PC-3 (cell line): ENCODE data around the gene HS2ST1. TPM values are rescaled to one million over a fixed set of nuclear protein-coding genes. Genes with fewer than 3 reads are reported as not detected.

ENCODE experiments used
- ATAC-seq: fragments of 200-7000 bp; cut with Tn5 transposase; 2 replicates; pipeline ENCODE4 v1.9.1; 2020; ENCODE audit warnings: mild to moderate bottlenecking, moderate library complexity
- BruUV-seq: library from RNA; stranded (reverse); fragments of 400-500 nt; replicated peaks from 2 replicates; lab custom pipeline; 2021; lab: Mats Ljungman, UMichigan
- CTCF ChIA-PET: fragments of 300-600 bp; sonication (Branson Sonifier 250); formaldehyde crosslinking; loops from one replicate; lab custom pipeline; 2022; ENCODE audit warnings: antibody characterized with exemption; lab: Charles Lee
- POLR2A ChIA-PET: fragments of 300-600 bp; sonication (Branson Sonifier 250); formaldehyde crosslinking; loops from one replicate; lab custom pipeline; 2022; ENCODE audit warnings: antibody characterized with exemption; ENCODE audit not compliant: unreplicated experiment; lab: Charles Lee
- DNase-seq: peaks from one replicate; pipeline ENCODE4 v3.0.0-alpha.2; 2015
- H2AFZ ChIP-seq: fragments of 300-600 bp; sonication (generic); 2 replicates; pipeline ENCODE4 v1.6.0; 2016; ENCODE audit warnings: antibody characterized with exemption, low read length
- H3F3A ChIP-seq: fragments of 300-600 bp; sonication (generic); one replicate; pipeline ENCODE4 v1.6.0; 2017; ENCODE audit warnings: antibody characterized with exemption, low read length, control low read depth, mild to moderate bottlenecking; ENCODE audit not compliant: unreplicated experiment
- H3K27ac ChIP-seq: fragments of 300-600 bp; sonication (generic); 2 replicates; pipeline ENCODE4 v1.5.1; 2016; ENCODE audit warnings: mild to moderate bottlenecking, low read length
- H3K27me3 ChIP-seq: fragments of 300-600 bp; sonication (generic); 2 replicates; pipeline ENCODE4 v1.6.1; 2016; ENCODE audit warnings: low read length, mixed read lengths
- H3K36me3 ChIP-seq: fragments of 300-600 bp; sonication (generic); 2 replicates; pipeline ENCODE4 v1.6.1; 2016; ENCODE audit warnings: low read depth, mixed run types, low read length, mixed read lengths
- H3K4me1 ChIP-seq: fragments of 300-600 bp; sonication (generic); 2 replicates; pipeline ENCODE4 v1.5.1; 2016; ENCODE audit warnings: low read length; ENCODE audit not compliant: insufficient read depth
- H3K4me2 ChIP-seq: fragments of 300-600 bp; sonication (generic); 2 replicates; pipeline ENCODE4 v1.6.0; 2016; ENCODE audit warnings: low read length
- H3K4me3 ChIP-seq: fragments of 300-600 bp; sonication (generic); 2 replicates; pipeline ENCODE4 v1.5.1; 2016; ENCODE audit warnings: mild to moderate bottlenecking, low read length, mixed read lengths
- H3K79me2 ChIP-seq: fragments of 300-600 bp; sonication (generic); 2 replicates; pipeline ENCODE4 v1.6.1; 2017; ENCODE audit warnings: low read length, mixed read lengths
- H3K9ac ChIP-seq: fragments of 300-600 bp; sonication (generic); 2 replicates; pipeline ENCODE4 v1.6.0; 2016; ENCODE audit warnings: mild to moderate bottlenecking, low read length
- H3K9me2 ChIP-seq: fragments of 300-600 bp; sonication (generic); replicated peaks from 2 replicates; pipeline ENCODE4 v1.6.1; 2016; ENCODE audit warnings: mixed run types, low read length, mixed read lengths
- H3K9me3 ChIP-seq: fragments of 300-600 bp; sonication (generic); 2 replicates; pipeline ENCODE4 v1.6.1; 2016; ENCODE audit warnings: low read length, mixed read lengths
- H4K20me1 ChIP-seq: fragments of 300-600 bp; sonication (generic); 2 replicates; pipeline ENCODE4 v1.6.1; 2016; ENCODE audit warnings: low read length, mixed read lengths
- EZH2 ChIP-seq: fragments of 300-600 bp; sonication (generic); IDR thresholded peaks from one replicate; pipeline ENCODE4 v1.6.1; 2017; ENCODE audit warnings: antibody characterized with exemption, mild to moderate bottlenecking, low read length; ENCODE audit not compliant: unreplicated experiment
- EZH2phosphoT487 ChIP-seq: fragments of 300-600 bp; sonication (generic); IDR thresholded peaks from 2 replicates; pipeline ENCODE4 v1.6.1; 2018; ENCODE audit warnings: mild to moderate bottlenecking, antibody characterized with exemption, low read length, borderline replicate concordance
- intact Hi-C: fragments of 100-400 bp; cut with micrococcal nuclease; formaldehyde crosslinking; loops from 2 replicates; pipeline ENCODE4 v1.9.0; 2023
- total RNA-seq: library from RNA; depleted of rRNA; stranded (reverse); fragments of >200 nt; gene quantifications from 2 replicates; pipeline ENCODE4 v1.2.3, GENCODE V29; 2014
- TF ChIP-seq, protein P1 (sequence below): fragments of 300-600 bp; sonication (generic); conservative IDR thresholded peaks from 2 replicates; pipeline ENCODE4 v1.5.1; 2017; ENCODE audit warnings: antibody characterized with exemption, low read depth, mild to moderate bottlenecking, low read length

HS2ST1 gene
- total RNA-seq, 1 experiment from 2014 or later, result 15.3 TPM

DNA sequence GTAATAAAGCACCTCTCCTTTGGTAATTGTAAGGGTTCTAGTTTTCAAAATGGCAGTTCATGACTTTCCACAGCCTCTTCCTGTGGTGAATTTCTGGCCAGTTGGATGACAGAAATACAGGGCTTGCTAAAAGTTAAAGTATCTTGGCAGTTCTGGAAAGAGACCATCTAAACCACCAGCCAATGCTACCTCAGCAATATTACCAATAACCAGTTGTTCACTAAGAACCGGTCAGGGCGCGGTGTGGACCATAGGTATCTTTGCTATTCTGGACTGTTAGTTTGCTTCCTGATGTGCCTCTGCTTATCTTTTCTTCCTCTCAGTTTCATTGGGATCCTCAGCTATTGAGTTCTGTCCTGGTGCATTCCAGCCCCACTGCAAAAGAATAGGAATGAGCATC lies 124.7 kb downstream of the HS2ST1 start:
- no peak for ATAC-seq
- intact Hi-C loops, result no loop called here

DNA sequence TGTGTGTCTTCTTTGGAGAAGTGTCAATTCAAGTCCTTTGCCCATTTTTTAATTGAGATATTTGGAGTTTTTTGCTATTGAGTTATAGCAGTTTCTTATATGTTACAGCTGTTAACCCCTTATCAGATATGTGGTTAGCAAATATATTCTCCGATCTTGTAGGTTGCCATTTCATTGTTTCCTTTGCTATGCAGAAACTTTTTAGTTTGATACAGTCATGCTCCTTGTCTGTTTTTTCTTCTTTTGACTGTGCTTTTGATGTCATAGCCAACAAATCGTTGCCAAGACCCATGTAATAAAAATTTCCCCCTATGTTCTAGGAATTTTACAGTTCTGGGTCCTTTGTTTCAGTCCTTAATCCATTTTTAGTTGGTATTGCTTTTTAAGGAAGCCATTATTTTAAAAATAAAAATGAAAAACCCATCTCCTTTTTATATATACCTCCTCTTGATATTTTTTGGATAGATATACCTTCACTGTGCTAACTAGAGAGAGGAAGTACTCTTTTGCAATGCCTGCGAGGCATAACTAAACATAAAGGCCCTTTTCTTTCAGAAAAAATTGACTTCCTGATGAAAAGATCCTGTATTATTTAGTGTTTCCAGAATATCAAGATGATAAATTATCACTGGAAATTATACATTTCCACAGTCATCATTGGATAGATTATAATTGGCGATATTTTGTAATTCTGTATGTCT lies 127.8 kb downstream of the HS2ST1 start:
- no peaks in the 10 kb centered on the region for H3K9me3 ChIP-seq
- ATAC-seq (no peak), DNase-seq (no peak)
- no peaks in the 10 kb centered on the region for H3K79me2 ChIP-seq
- CTCF ChIA-PET, result interaction anchor here (0.6 kb wide), 1 partner anchor 170 kb away, joined by 3 read pairs; no protein-coding TSS in a partner anchor
- H4K20me1 ChIP-seq, result no peaks in the 10 kb centered on the region
- H3K9me2 ChIP-seq, result no peaks in the 10 kb centered on the region
- H3K9ac ChIP-seq, result no peak overlapping the region
- POLR2A ChIA-PET, result no interaction called here
- no peak overlapping the region for H2AFZ ChIP-seq
- H3K4me3 ChIP-seq, result no peak overlapping the region
- H3F3A ChIP-seq, result no peaks in the 10 kb centered on the region
- no TSS peak for BruUV-seq
- no peaks in the 10 kb centered on the region for H3K36me3 ChIP-seq
- intact Hi-C loops, result no loop called here
- no peak overlapping the region for H3K4me2 ChIP-seq
- TF ChIP-seq EZH2 (no peak), EZH2phosphoT487 (no peak)
- TF ChIP-seq, protein P1, sequence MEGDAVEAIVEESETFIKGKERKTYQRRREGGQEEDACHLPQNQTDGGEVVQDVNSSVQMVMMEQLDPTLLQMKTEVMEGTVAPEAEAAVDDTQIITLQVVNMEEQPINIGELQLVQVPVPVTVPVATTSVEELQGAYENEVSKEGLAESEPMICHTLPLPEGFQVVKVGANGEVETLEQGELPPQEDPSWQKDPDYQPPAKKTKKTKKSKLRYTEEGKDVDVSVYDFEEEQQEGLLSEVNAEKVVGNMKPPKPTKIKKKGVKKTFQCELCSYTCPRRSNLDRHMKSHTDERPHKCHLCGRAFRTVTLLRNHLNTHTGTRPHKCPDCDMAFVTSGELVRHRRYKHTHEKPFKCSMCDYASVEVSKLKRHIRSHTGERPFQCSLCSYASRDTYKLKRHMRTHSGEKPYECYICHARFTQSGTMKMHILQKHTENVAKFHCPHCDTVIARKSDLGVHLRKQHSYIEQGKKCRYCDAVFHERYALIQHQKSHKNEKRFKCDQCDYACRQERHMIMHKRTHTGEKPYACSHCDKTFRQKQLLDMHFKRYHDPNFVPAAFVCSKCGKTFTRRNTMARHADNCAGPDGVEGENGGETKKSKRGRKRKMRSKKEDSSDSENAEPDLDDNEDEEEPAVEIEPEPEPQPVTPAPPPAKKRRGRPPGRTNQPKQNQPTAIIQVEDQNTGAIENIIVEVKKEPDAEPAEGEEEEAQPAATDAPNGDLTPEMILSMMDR, result no peak
- no peaks in the 10 kb centered on the region for H3K27me3 ChIP-seq
- H3K27ac ChIP-seq, result no peak overlapping the region
- no peaks in the 10 kb centered on the region for H3K4me1 ChIP-seq

More for the DNA sequence above, 124.7 kb downstream of the HS2ST1 start:
- Histone ChIP-seq H3K79me2 (no peaks in the 10 kb centered on the region), H3K27ac (no peak overlapping the region), H4K20me1 (no peaks in the 10 kb centered on the region), H3K9ac (no peak overlapping the region), H3K9me3 (no peaks in the 10 kb centered on the region), H3K27me3 (no peaks in the 10 kb centered on the region), H3K4me2 (no peak overlapping the region), H3K4me3 (no peak overlapping the region), H3K9me2 (no peaks in the 10 kb centered on the region), H2AFZ (no peak overlapping the region), H3F3A (no peaks in the 10 kb centered on the region), H3K4me1 (no peaks in the 10 kb centered on the region), H3K36me3 (no peaks in the 10 kb centered on the region)
- POLR2A ChIA-PET, result no interaction called here
- BruUV-seq, result no TSS peak
- TF ChIP-seq EZH2phosphoT487, result no peak
- DNase-seq, result no peak
- CTCF ChIA-PET, result no interaction called here

DNA sequence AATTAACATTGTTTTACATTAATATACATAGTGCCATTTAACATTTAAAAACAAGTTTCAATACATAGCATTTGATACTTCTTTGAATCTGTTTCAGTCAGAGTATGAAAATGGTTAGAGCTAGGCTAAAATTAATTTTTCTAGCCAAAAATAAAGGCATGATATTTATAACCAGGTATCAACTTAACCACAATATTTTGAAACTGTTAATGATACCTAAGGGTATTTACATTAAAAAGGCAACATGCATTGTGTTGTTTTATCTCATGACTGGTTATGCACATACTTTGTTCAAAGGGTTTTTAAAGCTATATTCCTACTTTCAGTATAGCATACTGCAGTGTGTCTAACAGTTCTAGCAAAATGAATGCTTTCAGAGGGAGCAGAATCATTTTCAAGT lies 130.0 kb downstream of the HS2ST1 start:
- Histone ChIP-seq H4K20me1 (no peaks in the 10 kb centered on the region), H2AFZ (no peak overlapping the region), H3K9me3 (no peaks in the 10 kb centered on the region), H3K9me2 (no peaks in the 10 kb centered on the region), H3K27me3 (no peaks in the 10 kb centered on the region), H3K79me2 (no peaks in the 10 kb centered on the region), H3K36me3 (no peaks in the 10 kb centered on the region), H3K4me1 (no peaks in the 10 kb centered on the region), H3K4me3 (no peak overlapping the region), H3K27ac (no peak overlapping the region), H3K4me2 (no peak overlapping the region), H3K9ac (no peak overlapping the region), H3F3A (no peaks in the 10 kb centered on the region)
- no TSS peak for BruUV-seq
- ATAC-seq, result no peak
- no peak for DNase-seq
- ChIA-PET POLR2A (no interaction called here), CTCF (no interaction called here)
- TF ChIP-seq EZH2 (no peak), EZH2phosphoT487 (no peak)
- TF ChIP-seq, protein P1, result no peak
- intact Hi-C loops, result no loop called here
